ENCODE results near the gene GON4L. TPM values are rescaled to one million over a fixed set of nuclear protein-coding genes. Genes with fewer than 3 reads are reported as not detected.

GON4L gene, protein sequence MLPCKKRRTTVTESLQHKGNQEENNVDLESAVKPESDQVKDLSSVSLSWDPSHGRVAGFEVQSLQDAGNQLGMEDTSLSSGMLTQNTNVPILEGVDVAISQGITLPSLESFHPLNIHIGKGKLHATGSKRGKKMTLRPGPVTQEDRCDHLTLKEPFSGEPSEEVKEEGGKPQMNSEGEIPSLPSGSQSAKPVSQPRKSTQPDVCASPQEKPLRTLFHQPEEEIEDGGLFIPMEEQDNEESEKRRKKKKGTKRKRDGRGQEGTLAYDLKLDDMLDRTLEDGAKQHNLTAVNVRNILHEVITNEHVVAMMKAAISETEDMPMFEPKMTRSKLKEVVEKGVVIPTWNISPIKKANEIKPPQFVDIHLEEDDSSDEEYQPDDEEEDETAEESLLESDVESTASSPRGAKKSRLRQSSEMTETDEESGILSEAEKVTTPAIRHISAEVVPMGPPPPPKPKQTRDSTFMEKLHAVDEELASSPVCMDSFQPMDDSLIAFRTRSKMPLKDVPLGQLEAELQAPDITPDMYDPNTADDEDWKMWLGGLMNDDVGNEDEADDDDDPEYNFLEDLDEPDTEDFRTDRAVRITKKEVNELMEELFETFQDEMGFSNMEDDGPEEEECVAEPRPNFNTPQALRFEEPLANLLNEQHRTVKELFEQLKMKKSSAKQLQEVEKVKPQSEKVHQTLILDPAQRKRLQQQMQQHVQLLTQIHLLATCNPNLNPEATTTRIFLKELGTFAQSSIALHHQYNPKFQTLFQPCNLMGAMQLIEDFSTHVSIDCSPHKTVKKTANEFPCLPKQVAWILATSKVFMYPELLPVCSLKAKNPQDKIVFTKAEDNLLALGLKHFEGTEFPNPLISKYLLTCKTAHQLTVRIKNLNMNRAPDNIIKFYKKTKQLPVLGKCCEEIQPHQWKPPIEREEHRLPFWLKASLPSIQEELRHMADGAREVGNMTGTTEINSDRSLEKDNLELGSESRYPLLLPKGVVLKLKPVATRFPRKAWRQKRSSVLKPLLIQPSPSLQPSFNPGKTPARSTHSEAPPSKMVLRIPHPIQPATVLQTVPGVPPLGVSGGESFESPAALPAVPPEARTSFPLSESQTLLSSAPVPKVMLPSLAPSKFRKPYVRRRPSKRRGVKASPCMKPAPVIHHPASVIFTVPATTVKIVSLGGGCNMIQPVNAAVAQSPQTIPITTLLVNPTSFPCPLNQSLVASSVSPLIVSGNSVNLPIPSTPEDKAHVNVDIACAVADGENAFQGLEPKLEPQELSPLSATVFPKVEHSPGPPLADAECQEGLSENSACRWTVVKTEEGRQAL (N-terminal part only)
- total RNA-seq, result 10 to 100 TPM; 14.9 to 22.4 TPM

DNA sequence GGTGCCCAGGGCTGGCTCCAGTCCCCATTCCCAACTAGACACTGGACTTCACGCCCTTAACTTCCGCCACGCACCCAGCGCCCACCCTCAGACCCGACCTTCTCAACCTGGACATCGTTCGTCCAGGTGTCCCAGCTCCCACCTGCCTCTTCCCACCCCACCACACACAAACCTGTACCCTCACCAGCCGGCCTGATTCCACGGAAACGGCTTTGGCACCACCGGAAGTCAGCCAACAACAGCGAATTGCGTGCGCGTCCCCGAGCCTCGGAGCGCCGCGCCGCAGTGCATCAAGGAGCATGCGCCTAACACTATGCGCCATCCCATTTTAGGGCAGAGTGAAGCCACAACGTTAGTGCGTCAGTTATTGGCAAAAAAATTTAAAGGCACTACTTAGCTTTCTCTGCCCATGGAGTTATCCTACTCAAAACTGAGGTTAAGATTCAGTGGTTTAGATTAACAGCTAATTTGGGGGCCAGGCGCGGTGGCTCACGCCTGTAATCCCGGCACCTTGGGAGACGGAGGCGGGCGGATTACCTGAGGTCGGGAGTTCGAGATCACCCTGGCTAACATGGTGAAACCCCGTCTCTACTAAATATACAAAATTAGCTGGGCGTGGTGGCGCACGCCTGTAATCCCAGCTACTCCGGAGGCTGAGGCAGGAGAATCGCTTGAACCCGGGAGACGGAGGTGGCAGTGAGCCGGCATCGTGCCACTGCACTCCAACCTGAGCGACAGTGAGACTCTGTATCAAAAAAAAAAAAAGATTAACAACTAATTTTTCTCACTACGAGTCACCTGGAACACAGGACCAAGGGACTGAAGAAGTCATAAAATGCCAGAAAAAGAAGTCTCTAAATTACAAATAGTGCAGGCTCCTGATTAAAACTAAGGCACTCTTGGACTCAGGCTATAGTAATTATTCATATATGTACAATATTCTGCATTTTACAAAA lies at the start of gene GON4L:
TSS of gene GON4L (minus strand) at position 240 of the 956 bp plus-strand sequence. CDS start 3,434 bp downstream, outside the sequence.
- Histone ChIP-seq H3K27me3 (no peaks in the 10 kb centered on the region), H3K4me1 (peaks cover 0 to 30% of the 10 kb centered on the region in 2 donors)
- TF ChIP-seq, protein P1, sequence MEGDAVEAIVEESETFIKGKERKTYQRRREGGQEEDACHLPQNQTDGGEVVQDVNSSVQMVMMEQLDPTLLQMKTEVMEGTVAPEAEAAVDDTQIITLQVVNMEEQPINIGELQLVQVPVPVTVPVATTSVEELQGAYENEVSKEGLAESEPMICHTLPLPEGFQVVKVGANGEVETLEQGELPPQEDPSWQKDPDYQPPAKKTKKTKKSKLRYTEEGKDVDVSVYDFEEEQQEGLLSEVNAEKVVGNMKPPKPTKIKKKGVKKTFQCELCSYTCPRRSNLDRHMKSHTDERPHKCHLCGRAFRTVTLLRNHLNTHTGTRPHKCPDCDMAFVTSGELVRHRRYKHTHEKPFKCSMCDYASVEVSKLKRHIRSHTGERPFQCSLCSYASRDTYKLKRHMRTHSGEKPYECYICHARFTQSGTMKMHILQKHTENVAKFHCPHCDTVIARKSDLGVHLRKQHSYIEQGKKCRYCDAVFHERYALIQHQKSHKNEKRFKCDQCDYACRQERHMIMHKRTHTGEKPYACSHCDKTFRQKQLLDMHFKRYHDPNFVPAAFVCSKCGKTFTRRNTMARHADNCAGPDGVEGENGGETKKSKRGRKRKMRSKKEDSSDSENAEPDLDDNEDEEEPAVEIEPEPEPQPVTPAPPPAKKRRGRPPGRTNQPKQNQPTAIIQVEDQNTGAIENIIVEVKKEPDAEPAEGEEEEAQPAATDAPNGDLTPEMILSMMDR (IDR thresholded peaks at IDR 0.05), result no peak

DNA sequence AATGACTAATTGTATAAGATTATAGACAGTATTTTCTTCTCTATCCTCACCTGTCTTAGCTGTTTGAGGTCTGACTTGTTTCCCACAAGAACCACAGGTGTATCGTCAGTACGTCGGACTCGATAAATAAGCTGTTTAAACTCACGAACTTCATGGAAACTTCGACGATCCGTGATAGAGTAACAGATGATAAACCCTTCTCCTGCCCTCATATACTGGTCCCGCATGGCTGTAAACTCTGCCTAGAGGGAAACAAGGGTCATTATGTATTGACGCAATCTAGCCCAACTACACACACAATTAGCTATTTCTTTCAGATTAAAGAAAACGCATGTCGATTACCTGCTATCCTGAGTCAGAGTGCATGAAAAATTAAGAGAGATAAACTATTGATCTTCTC lies 47.2 kb upstream of the GON4L start:
- TF ChIP-seq, protein P1 (IDR thresholded peaks at IDR 0.05), result no peak
- Histone ChIP-seq H3K9me3 (no peaks in the 10 kb centered on the region), H3K27ac (no peak overlapping the region), H3K27me3 (no peaks in the 10 kb centered on the region), H3K4me1 (no peaks in the 10 kb centered on the region), H3K4me3 (no peak overlapping the region), H3K36me3 (peaks cover 92% of the 10 kb centered on the region)
- DNase-seq (ENCODE audit: low spot score), result no peak

More for the DNA sequence above, at the start of gene GON4L:
- peak within 1 kb of the TSS; percentile 80 to 88 for H3K27ac ChIP-seq
- H3K36me3 ChIP-seq, result peaks cover 24% of the 10 kb centered on the region
- peak; percentile 88 for DNase-seq (ENCODE audit: low spot score)
- H3K9me3 ChIP-seq, result no peaks in the 10 kb centered on the region
- peak within 1 kb of the TSS; percentile 75 to 78 for H3K4me3 ChIP-seq

GRCh38 chr1:155900161-155900560 lies 43.1 kb upstream of the GON4L start:
- Histone ChIP-seq H3K4me3 (no peak overlapping the region), H3K9me3 (no peaks in the 10 kb centered on the region), H3K27me3 (no peaks in the 10 kb centered on the region), H3K36me3 (peaks cover 77% of the 10 kb centered on the region), H3K27ac (no peak overlapping the region), H3K4me1 (no peaks in the 10 kb centered on the region)
- no peak for DNase-seq (ENCODE audit: low spot score)
- TF ChIP-seq, protein P1 (IDR thresholded peaks at IDR 0.05), result no peak

DNA sequence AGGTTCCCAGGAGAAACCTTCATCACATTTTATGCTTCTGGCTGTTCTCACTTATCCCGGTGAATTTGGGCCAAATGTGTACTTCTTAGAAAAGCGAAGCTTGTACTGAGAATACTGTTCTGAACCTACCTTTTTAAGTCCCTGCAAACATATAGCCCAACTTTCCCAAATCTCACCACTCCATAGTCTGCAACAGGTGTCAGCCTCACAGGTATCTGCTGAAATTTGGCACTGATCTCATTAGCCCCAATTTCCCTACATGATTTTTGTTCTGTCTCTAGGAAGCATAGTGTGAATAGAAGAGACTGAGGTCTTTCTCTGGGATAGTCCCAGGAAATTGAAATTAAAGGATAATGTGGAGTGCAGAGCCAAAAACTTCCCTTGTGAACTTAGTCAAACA lies 42.7 kb upstream of the GON4L start:
- Histone ChIP-seq H3K36me3 (peaks cover 72% of the 10 kb centered on the region), H3K4me3 (no peak overlapping the region), H3K9me3 (no peaks in the 10 kb centered on the region), H3K27ac (no peak overlapping the region), H3K4me1 (no peaks in the 10 kb centered on the region), H3K27me3 (no peaks in the 10 kb centered on the region)
- TF ChIP-seq, protein P1 (IDR thresholded peaks at IDR 0.05), result no peak
- no peak for DNase-seq (ENCODE audit: low spot score)
